Anterior cingulate cortex (tissue), 58 donors: ENCODE data around the gene MPPED1.

Experiments used
- DNase-seq, 58 donors: peaks; one replicate each; lab custom pipeline; 2025; lab: John Stamatoyannopoulos, UW

MPPED1 gene

DNA sequence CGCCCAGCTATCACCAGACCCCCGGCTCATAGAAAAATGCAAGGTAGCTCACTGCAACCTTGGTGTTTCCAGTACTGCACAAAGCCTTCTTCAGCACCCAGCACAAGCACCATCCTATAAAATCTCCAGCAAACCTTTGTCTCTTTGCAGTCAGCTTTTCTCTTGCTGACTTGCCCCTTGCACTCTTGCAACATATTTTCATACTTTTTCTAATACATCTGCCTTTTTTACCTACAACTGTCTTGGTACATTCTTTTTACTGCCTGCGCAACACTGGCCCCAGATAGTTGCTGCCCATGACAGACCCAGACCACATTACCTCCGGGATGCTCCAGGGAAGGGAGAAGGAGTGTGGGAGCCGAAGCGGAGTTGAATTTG is 142.4 kb downstream of the MPPED1 start:
- DNase-seq = no peak

DNA sequence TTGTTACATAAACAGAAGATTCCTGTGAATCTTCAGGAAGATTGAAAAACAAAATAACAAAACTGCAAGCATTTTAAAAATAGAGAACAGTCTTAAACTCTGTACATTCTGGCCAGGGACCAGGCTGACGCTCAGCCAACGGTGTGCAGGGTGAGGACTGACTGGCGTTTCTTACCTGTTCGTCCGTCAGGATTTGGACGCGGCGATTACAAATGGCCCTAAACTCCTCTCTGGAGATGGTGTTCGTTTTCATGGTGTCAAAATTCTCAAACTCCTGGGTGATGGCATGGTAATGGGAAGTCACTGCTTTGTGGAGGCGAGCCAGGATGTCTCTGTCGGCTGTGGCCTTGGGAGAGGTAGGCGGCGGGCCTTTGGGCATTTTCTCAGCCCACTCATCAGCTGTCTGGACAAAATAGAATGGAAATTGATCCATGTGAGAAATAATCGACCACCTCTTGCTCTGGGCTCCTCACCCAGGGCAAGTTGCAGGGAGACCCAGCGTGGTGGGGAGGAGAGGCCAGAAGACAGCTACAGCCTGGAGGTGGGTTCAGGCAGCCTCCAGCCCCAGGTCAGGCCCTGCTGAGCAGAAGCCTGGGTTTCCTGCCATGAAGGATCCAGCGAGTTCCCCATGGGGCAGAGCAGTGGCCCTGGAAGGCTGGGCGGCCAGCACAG is 143.0 kb downstream of the MPPED1 start:
- no peak for DNase-seq

DNA sequence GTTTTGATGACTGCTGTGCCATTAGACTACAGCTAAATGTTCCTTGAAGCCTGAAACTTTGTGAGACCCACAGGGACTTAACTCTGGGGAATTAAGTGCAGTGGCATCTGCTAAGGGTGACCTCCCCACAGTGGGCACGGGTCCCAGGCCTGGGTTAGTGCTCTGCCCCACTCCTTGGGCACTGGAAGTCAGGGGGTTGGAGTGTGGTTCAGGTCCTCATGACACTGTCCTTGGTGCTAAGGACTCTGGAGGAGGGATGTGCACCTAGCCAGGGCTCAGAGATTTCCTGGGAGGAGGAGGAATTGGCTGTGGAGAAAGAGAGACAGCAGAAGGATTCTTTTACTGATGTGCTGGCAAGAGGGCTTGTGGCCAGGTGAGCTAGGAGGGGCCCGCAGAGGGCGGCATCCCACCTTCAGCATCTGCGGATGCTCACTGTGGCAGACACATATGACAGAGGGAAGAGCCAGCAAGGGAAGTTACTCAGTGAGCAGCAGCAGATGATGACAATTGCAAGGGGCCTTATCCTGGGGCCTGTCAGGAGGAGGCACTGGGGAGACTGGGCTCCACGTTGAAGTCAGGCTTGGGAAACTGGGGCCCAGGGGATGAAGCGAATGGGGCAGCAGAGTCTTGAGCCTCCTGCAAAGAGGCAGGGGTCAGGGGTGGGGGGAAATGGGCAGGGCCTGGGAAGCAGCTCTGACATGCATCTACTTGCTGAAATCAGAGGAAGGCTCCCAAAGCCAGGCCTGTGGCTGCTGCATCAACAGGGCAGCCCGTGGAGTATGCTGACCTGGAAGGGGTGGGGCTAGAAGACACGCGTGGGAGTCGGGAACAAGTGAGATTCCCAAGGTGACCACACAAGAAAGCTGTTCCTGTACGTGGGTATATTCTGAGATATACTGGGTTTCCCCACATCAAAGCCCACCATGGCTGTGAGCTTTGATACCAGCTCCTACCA is 144.0 kb downstream of the MPPED1 start:
- DNase-seq = no peak
